Kasumi-1 (cell line): ENCODE measurements around the gene POU2AF1.

Experiments
- DNase-seq, 2 experiments: peaks; one replicate each; lab custom pipeline; 2025; lab: John Stamatoyannopoulos, UW

The POU2AF1 gene

GRCh38 chr11:111360150-111361043 lies 18.7 kb downstream of the POU2AF1 start:
- no peak for DNase-seq

- DNase-seq, result no peak
These were observed 19.6 kb downstream of the POU2AF1 start for GRCh38 chr11:111359223-111360149.

GRCh38 chr11:111358038-111359001 lies 20.8 kb downstream of the POU2AF1 start:
- no peak for DNase-seq

GRCh38 chr11:111357150-111358037 lies 21.7 kb downstream of the POU2AF1 start:
- no peak for DNase-seq

- no peak for DNase-seq
These were observed 22.4 kb downstream of the POU2AF1 start for GRCh38 chr11:111356660-111357048.

- DNase-seq, result no peak
These were observed 23.0 kb downstream of the POU2AF1 start for GRCh38 chr11:111355956-111356659.

GRCh38 chr11:111355101-111355500 lies 24.0 kb downstream of the POU2AF1 start:
- DNase-seq, result no peak

GRCh38 chr11:111354601-111354891 lies 24.5 kb downstream of the POU2AF1 start:
- DNase-seq, result no peak

GRCh38 chr11:111353776-111354600 lies 25.1 kb downstream of the POU2AF1 start:
- DNase-seq, result no peak

GRCh38 chr11:111352935-111353710 lies 26.0 kb downstream of the POU2AF1 start:
- no peak for DNase-seq

- no peak for DNase-seq
These were observed 26.8 kb downstream of the POU2AF1 start for GRCh38 chr11:111352231-111352746.

GRCh38 chr11:111351374-111352055 lies 27.6 kb downstream of the POU2AF1 start:
- no peak for DNase-seq

GRCh38 chr11:111350811-111351210 lies 28.3 kb downstream of the POU2AF1 start:
- no peak for DNase-seq

GRCh38 chr11:111349191-111349695 lies 29.8 kb downstream of the POU2AF1 start:
- no peak for DNase-seq

GRCh38 chr11:111348147-111348546 lies 30.9 kb downstream of the POU2AF1 start:
- DNase-seq, result no peak

- no peak for DNase-seq
These were observed 31.4 kb downstream of the POU2AF1 start for GRCh38 chr11:111347723-111348115.

GRCh38 chr11:111347002-111347722 lies 31.9 kb downstream of the POU2AF1 start:
- no peak for DNase-seq
